ENCODE data around the gene SLC25A42. TPM values are rescaled to one million over a fixed set of nuclear protein-coding genes. Genes with fewer than 3 reads are reported as not detected.
A peak's percentile ranks its signal among the peaks of the same experiment; 100 is the strongest.

Gene SLC25A42
- total and polyA plus RNA-seq, 2 of the 13 experiments (the other 11 are each of a cell fraction or from before 2014, with no cell fraction given), result 12.8 to 18.3 TPM

DNA sequence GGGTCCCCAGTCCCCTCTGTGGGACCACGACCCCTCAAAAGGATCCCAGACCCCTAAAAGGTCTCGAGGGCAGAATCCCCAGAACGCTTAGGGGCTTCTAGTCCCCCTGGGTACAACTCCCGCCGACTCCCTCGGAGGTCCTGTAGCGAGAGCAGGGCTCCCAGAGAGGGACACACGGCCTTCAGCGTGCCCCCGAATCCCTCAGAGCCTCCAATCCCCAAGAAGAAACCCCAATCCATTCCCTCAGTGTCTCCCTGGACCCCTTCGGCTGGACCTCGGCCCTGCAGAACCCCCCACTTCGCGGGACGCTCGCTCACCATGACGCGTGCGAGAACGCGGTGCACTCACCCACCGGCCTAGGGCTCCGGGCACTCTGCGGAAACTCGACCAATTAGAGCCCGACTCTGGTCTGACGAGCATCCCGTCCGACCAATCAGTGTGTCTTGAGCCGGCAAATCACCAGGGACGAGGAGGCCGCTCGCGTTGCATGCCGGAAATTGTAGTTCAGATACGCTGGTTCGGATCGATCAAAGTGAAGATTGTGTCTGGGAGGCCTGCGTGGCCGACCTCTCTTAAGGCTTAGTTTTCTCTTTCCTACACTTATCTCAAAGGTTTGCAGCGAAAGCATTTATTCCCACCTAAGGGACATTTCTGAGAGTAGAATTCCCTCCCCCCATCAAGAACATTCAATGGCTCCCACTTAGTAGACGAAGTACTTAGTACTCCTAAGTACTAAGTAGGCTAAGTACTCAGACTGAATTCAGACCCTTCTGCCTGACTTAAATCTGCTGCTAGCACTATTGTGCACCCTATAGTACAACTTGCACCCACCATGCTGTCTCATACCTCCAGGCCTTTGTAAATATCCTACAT, 74.6 kb downstream of the SLC25A42 start, which contains the start of gene TMEM161A (continued):
- TF ChIP-seq, protein P1, sequence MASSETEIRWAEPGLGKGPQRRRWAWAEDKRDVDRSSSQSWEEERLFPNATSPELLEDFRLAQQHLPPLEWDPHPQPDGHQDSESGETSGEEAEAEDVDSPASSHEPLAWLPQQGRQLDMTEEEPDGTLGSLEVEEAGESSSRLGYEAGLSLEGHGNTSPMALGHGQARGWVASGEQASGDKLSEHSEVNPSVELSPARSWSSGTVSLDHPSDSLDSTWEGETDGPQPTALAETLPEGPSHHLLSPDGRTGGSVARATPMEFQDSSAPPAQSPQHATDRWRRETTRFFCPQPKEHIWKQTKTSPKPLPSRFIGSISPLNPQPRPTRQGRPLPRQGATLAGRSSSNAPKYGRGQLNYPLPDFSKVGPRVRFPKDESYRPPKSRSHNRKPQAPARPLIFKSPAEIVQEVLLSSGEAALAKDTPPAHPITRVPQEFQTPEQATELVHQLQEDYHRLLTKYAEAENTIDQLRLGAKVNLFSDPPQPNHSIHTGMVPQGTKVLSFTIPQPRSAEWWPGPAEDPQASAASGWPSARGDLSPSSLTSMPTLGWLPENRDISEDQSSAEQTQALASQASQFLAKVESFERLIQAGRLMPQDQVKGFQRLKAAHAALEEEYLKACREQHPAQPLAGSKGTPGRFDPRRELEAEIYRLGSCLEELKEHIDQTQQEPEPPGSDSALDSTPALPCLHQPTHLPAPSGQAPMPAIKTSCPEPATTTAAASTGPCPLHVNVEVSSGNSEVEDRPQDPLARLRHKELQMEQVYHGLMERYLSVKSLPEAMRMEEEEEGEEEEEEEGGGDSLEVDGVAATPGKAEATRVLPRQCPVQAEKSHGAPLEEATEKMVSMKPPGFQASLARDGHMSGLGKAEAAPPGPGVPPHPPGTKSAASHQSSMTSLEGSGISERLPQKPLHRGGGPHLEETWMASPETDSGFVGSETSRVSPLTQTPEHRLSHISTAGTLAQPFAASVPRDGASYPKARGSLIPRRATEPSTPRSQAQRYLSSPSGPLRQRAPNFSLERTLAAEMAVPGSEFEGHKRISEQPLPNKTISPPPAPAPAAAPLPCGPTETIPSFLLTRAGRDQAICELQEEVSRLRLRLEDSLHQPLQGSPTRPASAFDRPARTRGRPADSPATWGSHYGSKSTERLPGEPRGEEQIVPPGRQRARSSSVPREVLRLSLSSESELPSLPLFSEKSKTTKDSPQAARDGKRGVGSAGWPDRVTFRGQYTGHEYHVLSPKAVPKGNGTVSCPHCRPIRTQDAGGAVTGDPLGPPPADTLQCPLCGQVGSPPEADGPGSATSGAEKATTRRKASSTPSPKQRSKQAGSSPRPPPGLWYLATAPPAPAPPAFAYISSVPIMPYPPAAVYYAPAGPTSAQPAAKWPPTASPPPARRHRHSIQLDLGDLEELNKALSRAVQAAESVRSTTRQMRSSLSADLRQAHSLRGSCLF (CRISPR knock-in tag; IDR thresholded peaks at IDR 0.05; ENCODE audit: borderline replicate concordance), result no peak
- TF ChIP-seq, protein P2, sequence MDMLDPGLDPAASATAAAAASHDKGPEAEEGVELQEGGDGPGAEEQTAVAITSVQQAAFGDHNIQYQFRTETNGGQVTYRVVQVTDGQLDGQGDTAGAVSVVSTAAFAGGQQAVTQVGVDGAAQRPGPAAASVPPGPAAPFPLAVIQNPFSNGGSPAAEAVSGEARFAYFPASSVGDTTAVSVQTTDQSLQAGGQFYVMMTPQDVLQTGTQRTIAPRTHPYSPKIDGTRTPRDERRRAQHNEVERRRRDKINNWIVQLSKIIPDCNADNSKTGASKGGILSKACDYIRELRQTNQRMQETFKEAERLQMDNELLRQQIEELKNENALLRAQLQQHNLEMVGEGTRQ (IDR thresholded peaks at IDR 0.05; ENCODE audit: low read depth, low read length), result no peak
- TF ChIP-seq, protein P2 (CRISPR knock-in tag; IDR thresholded peaks at IDR 0.05; ENCODE audit: borderline replicate concordance), result no peak
- TF ChIP-seq RBM39 (IDR thresholded peaks at IDR 0.05; ENCODE audit: low read depth, low read length, poor library complexity, severe bottlenecking) (no peak), ZNF234 (CRISPR knock-in tag; conservative IDR thresholded peaks at IDR 0.05) (no peak), SP140L (CRISPR knock-in tag; IDR thresholded peaks at IDR 0.05; ENCODE audit: borderline replicate concordance) (no peak), ZBTB8A (CRISPR knock-in tag; IDR thresholded peaks at IDR 0.05; ENCODE audit: borderline replicate concordance, low read depth) (no peak), ZNF232 (CRISPR knock-in tag; IDR thresholded peaks at IDR 0.05; ENCODE audit: borderline replicate concordance) (no peak), MLLT10 (CRISPR knock-in tag; IDR thresholded peaks at IDR 0.05) (no peak), MAFF (IDR thresholded peaks at IDR 0.05; ENCODE audit: low read depth, low read length) (0 out of 2 replicates have a peak, but pooled peaks have one; percentile 1)
- TF ChIP-seq, protein P3, sequence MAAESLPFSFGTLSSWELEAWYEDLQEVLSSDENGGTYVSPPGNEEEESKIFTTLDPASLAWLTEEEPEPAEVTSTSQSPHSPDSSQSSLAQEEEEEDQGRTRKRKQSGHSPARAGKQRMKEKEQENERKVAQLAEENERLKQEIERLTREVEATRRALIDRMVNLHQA (CRISPR knock-in tag; IDR thresholded peaks at IDR 0.05), result no peak
- TF ChIP-seq, protein P4, sequence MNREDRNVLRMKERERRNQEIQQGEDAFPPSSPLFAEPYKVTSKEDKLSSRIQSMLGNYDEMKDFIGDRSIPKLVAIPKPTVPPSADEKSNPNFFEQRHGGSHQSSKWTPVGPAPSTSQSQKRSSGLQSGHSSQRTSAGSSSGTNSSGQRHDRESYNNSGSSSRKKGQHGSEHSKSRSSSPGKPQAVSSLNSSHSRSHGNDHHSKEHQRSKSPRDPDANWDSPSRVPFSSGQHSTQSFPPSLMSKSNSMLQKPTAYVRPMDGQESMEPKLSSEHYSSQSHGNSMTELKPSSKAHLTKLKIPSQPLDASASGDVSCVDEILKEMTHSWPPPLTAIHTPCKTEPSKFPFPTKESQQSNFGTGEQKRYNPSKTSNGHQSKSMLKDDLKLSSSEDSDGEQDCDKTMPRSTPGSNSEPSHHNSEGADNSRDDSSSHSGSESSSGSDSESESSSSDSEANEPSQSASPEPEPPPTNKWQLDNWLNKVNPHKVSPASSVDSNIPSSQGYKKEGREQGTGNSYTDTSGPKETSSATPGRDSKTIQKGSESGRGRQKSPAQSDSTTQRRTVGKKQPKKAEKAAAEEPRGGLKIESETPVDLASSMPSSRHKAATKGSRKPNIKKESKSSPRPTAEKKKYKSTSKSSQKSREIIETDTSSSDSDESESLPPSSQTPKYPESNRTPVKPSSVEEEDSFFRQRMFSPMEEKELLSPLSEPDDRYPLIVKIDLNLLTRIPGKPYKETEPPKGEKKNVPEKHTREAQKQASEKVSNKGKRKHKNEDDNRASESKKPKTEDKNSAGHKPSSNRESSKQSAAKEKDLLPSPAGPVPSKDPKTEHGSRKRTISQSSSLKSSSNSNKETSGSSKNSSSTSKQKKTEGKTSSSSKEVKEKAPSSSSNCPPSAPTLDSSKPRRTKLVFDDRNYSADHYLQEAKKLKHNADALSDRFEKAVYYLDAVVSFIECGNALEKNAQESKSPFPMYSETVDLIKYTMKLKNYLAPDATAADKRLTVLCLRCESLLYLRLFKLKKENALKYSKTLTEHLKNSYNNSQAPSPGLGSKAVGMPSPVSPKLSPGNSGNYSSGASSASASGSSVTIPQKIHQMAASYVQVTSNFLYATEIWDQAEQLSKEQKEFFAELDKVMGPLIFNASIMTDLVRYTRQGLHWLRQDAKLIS (CRISPR knock-in tag; IDR thresholded peaks at IDR 0.05), result no peak
- TF ChIP-seq, protein P5, sequence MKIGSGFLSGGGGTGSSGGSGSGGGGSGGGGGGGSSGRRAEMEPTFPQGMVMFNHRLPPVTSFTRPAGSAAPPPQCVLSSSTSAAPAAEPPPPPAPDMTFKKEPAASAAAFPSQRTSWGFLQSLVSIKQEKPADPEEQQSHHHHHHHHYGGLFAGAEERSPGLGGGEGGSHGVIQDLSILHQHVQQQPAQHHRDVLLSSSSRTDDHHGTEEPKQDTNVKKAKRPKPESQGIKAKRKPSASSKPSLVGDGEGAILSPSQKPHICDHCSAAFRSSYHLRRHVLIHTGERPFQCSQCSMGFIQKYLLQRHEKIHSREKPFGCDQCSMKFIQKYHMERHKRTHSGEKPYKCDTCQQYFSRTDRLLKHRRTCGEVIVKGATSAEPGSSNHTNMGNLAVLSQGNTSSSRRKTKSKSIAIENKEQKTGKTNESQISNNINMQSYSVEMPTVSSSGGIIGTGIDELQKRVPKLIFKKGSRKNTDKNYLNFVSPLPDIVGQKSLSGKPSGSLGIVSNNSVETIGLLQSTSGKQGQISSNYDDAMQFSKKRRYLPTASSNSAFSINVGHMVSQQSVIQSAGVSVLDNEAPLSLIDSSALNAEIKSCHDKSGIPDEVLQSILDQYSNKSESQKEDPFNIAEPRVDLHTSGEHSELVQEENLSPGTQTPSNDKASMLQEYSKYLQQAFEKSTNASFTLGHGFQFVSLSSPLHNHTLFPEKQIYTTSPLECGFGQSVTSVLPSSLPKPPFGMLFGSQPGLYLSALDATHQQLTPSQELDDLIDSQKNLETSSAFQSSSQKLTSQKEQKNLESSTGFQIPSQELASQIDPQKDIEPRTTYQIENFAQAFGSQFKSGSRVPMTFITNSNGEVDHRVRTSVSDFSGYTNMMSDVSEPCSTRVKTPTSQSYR (CRISPR knock-in tag; IDR thresholded peaks at IDR 0.05; ENCODE audit: borderline replicate concordance), result peak; percentile 49; the same call in 1 of the 2 replicates

Data from HepG2 (cell line).